Esophagus squamous epithelium (tissue), 4 donors: ENCODE results near the gene IFI44L.

Experiments
- CTCF ChIP-seq, 6 experiments: fragments of 450-650 bp in 4 of 6; fragments of 200-600 bp in 2 of 6; sonication (generic) in 2 of 6; IDR thresholded peaks; one replicate each; pipeline ENCODE4 v1.5.1; 2016 to 2019; ENCODE audit warnings: antibody characterized with exemption in 6 of 6, mild to moderate bottlenecking in 4 of 6, moderate library complexity in 4 of 6
- POLR2A ChIP-seq, 4 donors: fragments of 450-650 bp; IDR thresholded peaks; one replicate each; pipeline ENCODE4 v1.6.1; 2017; ENCODE audit warnings: antibody characterized with exemption in 4 of 4, mild to moderate bottlenecking in 4 of 4, moderate library complexity in 3 of 4

DNA sequence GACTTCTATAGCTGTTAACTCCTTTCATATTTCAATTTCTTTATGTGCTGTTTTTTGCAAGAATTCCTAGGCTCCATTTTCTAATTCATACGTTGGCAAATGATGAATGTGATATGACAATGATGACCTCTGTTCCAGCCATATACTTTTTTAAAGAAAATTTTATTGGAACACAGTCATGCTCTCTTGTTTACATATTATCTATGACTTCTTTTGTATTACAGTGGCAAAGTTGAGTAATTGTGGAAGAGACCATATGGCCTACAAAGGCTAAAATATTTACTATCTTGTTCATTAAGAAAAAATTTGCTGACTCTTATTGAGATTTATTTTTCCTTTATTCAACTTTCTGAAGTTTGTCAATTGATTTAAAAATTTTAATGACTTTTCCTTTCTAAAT, 7.1 kb downstream of the IFI44L start:
- TF ChIP-seq CTCF (IDR thresholded peaks at IDR 0.05) (no peak), POLR2A (IDR thresholded peaks at IDR 0.05) (no peak)
